Activated CD4-positive, alpha-beta T cell treated with anti-CD3 and anti-CD28 coated beads, Interleukin-2, amount 50 U/mL, for 16 hours (primary cell): ENCODE results near the gene PKD2L2.
"Not testable (repeated sequence)": the region's sequence is repeated elsewhere in the genome, so short reads cannot be mapped to it uniquely, and the experiment has no call there.

Source experiments
- DNase-seq: peaks from one replicate; pipeline ENCODE4 v3.0.0-alpha.2; 2020

Gene PKD2L2

DNA sequence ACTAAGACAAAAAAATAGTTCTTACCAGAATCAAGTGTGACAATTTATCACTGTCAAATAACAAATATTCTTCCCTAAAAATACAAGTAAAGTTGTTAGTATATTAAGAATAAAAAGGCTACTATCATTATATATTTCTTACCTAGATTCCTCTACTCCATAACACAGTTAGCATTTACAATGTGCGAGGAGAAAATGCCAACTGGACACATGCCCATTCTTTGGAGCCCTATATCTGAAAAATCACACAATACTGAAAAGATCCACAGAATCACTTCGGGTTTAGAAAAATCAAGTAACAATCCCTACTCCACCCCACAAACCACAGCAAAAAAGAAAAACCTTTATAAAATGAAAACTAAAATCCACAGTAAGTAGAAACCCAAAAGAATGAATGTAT is 70.9 kb downstream of the PKD2L2 start:
- no peak for DNase-seq

DNA sequence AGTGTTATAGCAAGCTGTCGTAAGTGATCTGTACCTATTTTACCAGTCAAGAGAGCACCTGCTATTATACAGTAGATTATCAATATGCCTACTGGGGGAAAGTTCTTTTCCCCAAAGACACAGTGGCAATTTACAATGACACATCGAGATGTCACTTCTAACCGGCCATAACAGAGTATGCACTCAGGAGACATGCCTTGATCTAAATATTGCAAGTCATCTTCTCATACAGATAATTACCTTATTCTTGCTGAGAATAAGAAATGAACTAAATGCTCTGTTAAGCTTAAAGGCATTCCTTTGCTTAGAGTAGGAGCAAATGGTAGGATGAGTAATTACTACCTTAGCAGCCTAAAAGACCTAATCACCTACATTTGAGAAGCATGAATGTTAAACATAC is 71.6 kb downstream of the PKD2L2 start:
- no peak for DNase-seq

- DNase-seq = not testable (repeated sequence)
Observed at GRCh38 chr5:137970384-137970783, 81.1 kb downstream of the PKD2L2 start.

- DNase-seq = no peak
Observed at GRCh38 chr5:137975208-137975607, 86.0 kb downstream of the PKD2L2 start.

- no peak for DNase-seq
Observed at GRCh38 chr5:137989419-137989818, 100.2 kb downstream of the PKD2L2 start.
